GM19467 (cell line): ENCODE results near the gene GPR135.
A peak's percentile ranks its signal among the peaks of the same experiment; 100 is the strongest.
"Not testable (repeated sequence)": the region's sequence is repeated elsewhere in the genome, so short reads cannot be mapped to it uniquely, and the experiment has no call there.

Experiments
- ATAC-seq: cut with Tn5 transposase; IDR thresholded peaks from one replicate; pipeline ENCODE4 v1.9.1; 2021; ENCODE audit warnings: mild to moderate bottlenecking, moderate library complexity; ENCODE audit not compliant: unreplicated experiment

The GPR135 gene

DNA sequence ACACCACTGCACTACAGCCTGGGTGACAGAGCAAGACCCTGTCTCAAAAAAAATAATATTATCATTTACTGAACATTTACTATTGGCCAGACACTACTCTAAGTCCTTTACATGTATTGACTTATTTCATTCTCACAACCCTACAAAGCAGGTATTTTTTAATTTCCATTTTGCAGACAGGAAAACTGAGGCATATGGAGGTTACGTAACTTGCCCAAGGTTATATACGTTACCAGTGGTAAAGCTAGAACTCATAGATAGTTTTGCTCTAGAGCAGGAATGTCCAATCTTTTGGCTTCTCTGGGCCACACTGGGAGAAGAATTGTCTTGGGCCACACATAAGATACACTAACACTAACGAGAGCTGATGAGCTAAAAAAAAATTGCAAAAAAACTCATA lies 13.4 kb upstream of the GPR135 start:
- ATAC-seq: no peak

DNA sequence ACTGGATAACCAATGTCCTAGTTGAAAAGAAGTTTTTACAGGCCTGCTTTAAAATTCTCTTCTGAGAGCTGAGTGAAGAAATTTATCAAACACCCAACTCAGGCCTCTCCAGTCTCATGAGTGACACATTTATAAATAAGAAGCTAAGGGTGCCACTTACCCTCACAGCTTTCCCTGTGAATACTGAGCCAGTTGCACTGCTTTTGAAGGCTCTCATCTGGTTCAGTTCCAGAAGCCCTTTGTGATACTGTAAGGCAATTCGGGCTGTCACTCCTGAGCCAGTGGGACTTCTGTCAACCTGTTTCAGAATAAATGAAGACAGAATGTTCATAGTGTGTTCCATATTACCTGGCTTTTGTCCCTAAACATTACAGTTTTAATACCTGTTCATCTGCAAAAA lies 10.5 kb upstream of the GPR135 start:
- no peak for ATAC-seq

DNA sequence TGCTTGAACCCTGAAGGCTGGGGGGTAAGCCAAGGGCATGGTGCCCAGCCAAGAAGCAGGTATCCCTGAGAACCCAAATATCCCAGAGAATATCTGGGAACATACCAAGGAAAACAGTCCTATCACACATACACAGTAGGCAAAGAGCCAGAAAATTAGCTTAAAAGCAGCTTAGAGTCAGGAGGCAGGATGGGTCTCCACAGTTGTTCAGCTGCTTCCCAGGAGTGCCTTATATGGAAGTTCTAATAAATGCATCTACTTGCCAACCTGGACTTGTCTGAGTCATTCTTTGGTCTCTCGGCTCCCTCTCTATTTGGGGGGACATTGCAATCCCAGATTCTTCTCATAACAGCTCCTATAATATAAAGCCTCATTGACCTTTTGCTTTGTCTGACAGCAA lies 9.0 kb upstream of the GPR135 start:
- no peak for ATAC-seq

DNA sequence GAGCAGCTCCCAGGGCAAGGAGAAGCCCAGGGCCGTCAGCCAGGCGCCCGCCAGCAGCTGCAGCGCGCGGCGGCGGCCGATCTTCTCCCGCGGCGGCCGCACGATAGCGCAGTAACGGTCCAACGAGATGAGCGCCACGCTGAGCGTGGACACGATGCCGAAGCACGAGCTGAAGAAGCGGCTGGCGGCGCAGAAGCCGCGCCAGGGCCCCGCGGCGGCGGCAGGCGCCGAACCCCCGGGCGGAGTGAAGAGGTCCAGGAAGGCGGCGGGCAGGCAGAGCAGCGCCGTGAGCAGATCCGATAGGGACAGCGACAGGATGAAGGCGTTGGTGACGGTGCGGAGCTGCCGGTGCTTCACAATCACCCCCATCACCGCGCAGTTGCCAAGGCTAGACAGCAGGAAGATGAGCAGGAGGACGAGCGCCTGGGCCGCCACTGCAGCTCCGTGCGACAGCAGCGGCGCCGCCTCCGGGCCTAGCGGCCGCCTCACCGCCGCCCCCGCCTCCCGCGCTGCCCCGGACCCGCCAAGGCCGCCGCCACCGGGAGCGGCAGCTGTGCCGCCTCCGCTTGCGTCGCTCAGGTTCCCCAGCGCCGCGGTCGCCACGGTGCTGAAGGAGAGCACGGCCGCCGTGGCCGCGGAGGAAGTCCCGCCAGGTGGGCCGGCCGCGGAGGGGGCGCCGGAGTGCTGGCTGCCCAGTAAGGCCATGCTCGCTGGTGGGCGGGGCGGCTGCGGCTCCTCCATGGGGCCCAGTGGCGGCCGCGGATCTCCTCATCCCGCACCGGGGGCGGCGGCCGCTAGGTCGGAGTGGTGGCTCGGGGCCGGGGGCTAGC lies 479 bp downstream of the GPR135 start:
- peak; percentile 63 for ATAC-seq

DNA sequence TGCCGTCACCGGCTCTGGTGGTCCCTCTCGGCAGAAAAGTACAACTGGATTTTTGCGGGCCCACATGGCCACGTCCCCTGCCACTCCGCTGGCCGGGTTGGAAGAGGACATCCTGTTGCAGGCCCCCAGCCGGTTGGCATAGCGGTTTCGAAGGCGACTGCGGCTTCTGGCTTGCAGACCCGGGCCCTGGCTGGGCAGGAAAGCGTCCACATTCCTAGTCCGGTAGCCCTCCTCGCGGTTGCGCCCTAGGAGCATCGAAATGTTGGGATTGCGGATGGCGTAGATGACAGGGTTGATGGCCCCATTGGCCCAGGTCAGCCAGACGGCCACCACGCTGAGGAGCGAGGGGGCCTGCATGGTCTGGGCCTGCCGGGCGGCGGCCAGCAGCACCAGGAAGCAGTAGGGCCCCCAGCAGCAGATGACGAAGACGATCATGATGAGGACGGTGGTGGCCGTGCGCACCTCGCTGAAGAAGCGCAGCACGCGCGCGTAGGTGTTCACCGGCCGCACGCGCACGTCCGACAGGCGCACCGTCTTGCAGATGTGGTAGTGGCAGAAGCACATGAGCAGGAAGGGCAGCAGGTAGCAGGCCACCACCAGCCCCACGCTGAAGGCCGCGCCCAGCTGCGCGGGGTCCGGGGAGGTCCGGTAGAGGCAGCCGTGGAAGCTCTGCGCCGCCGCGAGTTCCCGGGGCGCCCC lies 1.2 kb downstream of the GPR135 start:
- ATAC-seq: no peak

DNA sequence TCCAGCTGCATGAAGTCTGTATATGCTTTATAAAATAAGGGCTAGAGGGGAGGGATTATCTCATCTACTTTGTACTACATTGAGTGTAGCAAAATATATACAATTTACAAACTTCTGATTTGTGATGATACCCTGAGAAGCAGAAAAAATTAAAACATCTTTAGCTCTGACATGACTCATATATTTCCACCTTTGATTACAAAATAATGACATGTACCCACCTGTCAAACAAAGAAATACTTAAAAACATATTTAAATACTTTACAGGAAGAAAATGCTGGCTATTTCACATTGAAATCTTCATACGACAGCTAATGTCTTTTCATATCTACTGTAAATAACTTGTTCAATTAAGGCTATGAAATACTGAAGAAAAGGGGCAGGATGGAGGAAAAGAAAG lies 3.3 kb downstream of the GPR135 start:
- no peak for ATAC-seq

DNA sequence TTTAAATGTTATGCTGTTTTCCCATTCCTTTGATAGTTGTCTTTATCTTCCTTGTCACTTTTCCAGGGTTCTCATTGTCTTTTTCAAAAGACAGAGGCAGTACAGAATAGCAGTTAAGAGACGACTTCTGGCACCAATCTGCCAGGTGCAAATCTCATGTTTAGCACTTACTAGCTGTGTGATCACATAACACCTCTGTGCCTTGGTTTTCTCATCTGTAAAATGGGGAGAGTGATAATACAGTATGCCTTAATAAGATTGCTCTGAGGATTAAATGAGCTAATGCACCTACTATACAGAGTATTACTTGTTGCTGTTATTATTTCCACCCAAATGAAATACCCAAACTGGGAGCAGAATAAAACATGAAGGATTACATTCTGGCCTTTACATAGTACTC lies 4.8 kb downstream of the GPR135 start:
- ATAC-seq: no peak

DNA sequence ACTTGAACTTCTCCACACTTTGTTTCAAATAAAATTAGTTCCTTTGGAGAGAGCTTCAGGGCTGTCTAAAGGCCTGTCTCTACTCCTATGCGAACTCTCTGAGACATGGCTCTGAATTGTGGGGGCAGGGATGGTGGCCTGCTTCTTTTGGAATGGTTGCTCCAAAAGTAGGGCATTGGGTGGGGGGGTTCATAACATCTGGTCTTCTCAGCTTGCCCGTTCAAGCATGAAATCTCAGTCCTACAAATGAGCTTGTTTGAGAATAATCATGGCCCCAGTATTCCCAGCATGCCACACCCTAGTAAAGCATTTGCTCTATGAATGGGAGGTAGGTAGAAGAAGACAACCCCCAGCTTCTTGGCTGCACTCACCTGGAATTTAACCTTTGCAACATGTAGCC lies 6.7 kb downstream of the GPR135 start:
- ATAC-seq: no peak

DNA sequence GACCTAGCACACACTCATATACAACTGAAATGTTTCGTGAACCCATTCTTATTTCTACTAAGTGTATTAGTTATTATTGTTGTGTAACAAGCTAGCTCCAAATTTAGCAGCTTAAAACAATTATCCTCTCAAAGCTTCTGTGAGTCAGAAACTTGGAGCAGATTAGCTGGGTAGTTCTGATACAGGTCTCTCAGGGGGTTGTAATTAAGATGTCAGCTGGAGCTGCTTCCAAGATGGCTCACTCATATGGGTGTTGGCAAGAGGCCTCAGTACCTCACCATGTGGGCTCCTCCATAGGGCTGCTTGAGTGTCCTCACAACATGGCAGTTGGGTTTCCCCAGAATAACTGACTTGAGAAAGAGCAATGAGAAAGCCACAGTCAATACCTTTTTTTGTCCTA lies 9.8 kb downstream of the GPR135 start:
- no peak for ATAC-seq

DNA sequence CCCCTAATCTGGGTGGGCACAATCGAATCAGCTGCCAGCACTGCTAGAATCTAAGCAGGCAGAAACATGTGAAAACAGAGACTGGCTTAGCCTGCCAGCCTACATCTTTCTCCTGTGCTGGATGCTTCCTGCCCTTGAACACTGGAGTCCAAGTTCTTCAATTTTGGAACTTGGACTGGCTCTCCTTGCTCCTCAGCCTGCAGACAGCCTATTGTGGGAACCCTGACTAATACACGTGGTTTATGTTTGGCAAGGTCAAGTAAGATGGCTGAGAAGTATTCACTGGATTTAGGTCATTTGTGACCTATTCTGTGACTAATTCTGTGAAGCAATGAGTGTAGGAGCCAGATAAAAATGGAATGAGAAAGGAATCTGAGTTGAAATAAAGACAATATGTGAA lies 11.0 kb downstream of the GPR135 start:
- ATAC-seq: no peak

DNA sequence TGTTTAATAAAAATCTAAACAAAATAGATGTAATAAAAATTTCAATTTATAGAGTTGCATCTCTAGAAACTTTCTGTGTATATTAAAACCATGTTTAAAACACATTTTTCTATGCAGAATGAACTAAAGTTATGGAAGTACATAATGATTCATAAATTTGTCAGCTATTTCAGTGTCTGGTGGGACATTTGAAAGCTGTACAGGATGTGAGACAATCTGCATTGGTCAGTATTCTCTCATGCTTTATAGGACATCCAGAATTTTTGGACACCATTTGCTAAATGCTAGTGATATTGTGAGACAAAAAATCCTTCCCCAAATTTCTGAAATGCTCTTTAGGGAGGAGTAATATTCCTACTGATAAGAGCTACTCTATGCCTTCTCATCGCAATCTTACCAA lies 13.3 kb downstream of the GPR135 start:
- no peak for ATAC-seq

DNA sequence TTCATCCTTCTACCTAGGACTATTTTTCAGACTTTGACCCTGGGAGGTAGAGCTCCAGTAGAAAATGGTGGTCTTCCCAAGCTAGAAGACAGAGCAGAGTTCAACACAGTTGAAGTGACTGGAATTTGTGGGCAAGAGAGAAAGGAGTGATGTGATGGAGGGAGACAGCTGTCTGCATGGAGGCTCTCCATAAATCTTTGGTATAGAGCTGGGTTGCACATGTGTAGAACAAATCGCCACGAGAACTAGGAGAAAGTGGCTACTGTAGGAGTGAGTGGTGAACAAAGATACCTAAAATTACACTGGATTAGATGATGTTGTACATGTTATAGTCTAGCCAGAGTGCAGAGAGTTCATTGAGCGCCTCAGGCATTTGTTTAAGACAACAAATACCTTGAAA lies 14.5 kb downstream of the GPR135 start:
- ATAC-seq: no peak

DNA sequence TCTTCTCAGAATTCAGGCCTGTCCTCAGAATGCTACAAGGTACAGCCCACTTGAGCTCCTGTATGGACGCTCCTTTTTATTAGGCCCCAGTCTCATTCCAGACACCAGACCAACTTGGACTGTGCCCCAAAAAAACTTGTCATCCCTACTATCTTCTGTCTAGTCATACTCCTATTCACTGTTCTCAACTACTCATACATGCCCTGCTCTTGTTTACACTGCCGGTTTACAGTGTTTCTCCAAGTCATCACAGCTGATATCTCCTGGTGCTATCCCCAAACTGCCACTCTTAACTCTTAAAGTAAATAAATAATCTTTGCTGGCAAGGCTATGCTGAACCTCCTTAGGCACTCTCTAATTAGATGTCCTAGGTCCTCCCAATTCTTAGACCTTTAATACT lies 16.5 kb downstream of the GPR135 start:
- ATAC-seq: not testable (repeated sequence)

DNA sequence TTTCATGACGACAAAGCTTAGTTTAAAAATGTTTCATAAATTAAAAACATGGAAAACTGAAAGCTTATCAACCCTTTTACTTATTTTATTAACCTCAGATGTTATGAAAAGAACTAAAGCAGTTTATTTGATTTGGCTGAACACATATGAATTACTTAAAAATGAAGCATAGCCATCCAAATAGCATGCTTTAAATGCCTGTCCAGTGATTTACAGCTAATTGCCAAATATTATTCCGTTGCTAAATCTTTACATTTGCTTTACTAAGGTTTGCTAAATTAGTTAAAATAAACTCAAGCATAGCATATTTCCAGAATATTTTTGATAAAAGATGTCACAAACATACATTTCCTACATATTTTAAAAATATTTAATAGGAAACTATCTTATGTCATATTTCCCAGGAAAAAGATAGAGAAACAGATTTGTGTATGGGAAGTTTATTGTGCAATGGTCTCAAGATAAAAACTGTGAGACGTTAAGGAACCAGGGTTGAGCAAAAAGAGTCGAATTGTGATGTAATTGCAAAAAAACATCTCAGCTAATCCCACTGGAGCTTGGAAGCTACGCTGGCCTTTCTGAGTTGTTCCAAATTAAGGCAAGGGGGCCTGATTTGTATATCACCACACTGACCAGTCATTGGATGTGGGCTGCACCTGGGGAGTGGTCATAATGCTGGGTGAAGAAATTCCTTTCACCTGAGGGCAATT lies 25.8 kb downstream of the GPR135 start:
- ATAC-seq: no peak

DNA sequence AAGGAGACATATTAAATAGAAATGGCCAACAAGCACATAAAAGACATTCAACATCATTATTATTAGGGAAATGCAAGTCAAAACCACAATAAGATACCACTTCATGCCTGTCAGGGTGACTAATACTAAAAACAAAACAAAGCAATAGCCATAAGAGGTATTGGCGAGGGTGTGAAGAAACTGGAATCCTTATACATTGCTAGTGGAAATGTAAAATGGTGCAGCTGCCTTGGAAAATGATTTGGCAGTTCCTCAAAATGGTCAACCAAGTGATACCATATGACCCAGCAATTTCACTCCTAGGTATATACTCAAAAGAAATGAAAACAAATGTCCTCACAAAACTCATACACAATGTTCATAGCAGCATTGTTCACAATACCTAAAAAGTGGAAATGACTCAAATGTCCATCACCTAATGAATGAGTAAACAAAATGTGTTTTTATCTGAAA lies 27.0 kb downstream of the GPR135 start:
- ATAC-seq: no peak

DNA sequence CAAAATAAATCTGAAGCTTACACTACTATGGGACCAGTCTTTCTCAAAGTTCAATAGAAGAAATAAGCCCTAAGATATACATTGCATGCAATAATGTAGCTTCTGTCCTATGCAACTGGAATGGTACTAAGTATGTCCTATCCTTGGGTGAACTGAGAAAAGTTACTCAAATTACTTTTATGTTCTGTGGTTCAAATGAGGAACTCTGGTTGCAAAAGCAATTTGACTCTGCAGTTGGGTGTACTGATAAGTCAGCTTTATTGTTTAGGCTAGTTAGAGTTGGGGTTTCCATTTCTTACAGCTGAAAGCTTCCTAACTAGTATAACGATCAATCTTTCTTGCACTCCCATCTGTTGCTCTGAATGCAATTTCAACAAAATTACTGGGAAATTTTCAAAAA lies 29.2 kb downstream of the GPR135 start:
- ATAC-seq: no peak

DNA sequence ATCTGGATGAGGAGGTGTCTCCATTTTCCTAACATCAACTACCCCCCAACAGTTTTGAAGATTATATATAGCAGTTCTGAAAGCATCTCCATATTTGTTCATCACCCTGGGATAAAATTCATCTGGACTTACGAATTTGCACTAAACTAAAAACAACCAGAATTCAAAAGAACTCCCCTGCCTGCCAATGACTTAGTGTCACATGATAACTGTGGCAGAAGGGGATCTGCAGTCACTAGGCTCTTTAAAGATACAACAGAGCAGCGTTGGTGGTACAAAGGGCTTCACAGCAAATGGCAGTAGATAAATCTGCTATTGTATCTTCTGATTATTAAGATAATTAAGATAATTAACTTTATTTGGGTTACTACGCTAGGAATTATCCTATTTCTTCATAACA lies 30.1 kb downstream of the GPR135 start:
- ATAC-seq: no peak

DNA sequence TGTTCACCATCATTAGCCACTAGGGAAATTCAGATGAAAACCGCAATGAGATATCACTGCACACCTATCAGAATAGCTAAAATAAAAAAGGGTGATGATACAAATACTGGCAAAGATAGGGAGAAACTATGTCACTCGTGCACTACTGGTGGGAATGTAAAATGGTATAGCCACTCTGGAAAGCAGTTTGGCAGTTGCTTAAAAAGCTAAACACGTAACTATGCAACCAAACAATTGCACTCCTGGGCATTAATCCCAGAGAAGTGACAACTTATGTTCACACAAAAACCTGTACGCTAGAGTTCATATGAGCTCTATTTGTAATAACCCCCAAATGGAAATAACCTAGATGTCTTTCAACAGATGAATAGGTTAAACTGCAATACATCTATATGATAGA lies 35.4 kb downstream of the GPR135 start:
- ATAC-seq: no peak

DNA sequence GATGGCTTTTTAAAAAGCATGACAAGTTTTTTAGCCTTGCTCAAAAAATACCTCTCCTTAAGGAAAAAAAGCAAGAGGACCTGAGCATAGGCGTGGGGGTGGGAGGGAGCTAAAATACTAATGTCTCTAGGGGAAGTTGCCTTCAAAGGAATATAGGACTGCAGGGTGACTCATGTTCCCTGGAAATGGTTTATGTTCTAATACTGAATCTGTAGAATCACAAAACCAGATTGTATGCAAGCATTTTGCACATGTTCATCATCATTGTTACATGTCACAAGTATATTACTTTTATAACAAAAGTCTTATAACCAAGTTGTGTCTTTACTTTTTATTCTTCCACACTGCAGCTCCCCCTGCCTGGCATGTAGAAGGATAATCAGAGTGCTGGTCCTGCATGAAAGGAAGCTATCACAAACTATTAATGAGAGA lies 36.6 kb downstream of the GPR135 start:
- no peak for ATAC-seq

DNA sequence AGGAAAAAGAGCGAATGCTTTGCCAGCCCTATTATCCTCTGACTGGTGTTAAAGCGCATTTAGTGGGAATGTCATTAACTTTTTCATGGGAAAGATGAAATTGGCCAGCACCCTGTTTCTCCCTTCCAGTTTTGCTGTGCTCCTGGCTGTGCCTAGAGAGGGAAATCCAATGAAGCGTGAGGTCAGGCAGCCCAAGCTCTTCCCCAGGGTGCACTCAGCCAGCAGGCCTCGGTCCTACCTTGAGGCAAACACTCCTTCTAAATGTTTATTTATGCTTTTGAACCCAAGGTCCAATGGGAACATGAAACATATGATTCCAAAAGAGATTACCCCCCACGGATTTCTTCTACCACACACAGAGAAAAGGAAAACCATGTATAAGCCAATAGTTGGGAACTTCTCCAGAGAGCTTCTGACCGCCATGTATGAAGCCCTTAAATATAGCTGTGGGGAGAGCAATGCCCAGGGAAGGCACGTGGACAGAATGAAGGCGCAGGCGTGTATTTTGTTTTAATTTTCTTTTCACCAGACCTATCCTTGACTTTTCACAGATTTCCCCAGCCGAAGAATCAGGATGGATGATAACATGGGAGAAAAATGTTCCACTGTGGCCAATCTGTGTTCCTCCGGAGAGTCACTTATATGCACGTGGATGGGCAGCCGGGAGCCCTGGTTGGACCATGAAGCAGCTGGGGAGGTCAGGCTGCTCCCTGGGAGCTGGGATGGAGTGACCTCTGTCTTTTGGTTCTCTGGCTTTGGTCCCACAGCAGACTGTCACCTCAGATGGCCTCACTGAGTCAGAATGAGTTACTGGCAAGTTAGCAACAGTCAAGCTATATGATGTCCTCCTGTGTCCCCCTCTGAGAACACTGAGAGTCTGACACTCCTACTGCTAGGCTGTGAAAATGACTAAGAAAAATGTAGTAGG lies 37.3 kb downstream of the GPR135 start:
- ATAC-seq: no peak
